Activated naive CD4-positive, alpha-beta T cell treated with anti-CD3 and anti-CD28 coated beads, Interleukin-2, amount 10 ng/mL, durations not matched to agents 7 days and 5 days (primary cell): Measurements from ENCODE around the gene PTPRT.

Experiments
- CTCF ChIA-PET: fragments of 350-600 bp; sonication (Branson Sonifier 250); formaldehyde crosslinking; loops from one replicate; lab custom pipeline; 2021; ENCODE audit warnings: antibody characterized with exemption; lab: Charles Lee
- DNase-seq: peaks from one replicate; pipeline ENCODE4 v3.0.0-alpha.2; 2020
- H3K27ac Mint-ChIP-seq: one replicate; pipeline ENCODE4 v1.8.0; 2021; ENCODE audit warnings: mild to moderate bottlenecking, moderate library complexity, mixed read lengths
- H3K27me3 Mint-ChIP-seq: one replicate; pipeline ENCODE4 v1.8.0; 2021; ENCODE audit warnings: mild to moderate bottlenecking, mixed read lengths
- H3K36me3 Mint-ChIP-seq: one replicate; pipeline ENCODE4 v1.8.0; 2021; ENCODE audit warnings: mixed read lengths
- H3K4me1 Mint-ChIP-seq: one replicate; pipeline ENCODE4 v1.8.0; 2021; ENCODE audit warnings: mixed read lengths
- H3K4me3 Mint-ChIP-seq: one replicate; pipeline ENCODE4 v1.8.0; 2021; ENCODE audit warnings: mild to moderate bottlenecking, moderate library complexity, mixed read lengths
- H3K9me3 Mint-ChIP-seq: one replicate; pipeline ENCODE4 v1.8.0; 2021; ENCODE audit warnings: mixed read lengths

The PTPRT gene

GRCh38 chr20:42336576-42336975 is 853.1 kb downstream of the PTPRT start:
- H3K4me3 Mint-ChIP-seq = no peak overlapping the region
- H3K9me3 Mint-ChIP-seq = no peaks in the 10 kb centered on the region
- H3K27ac Mint-ChIP-seq = no peak overlapping the region
- H3K27me3 Mint-ChIP-seq = no peaks in the 10 kb centered on the region
- CTCF ChIA-PET = no interaction called here
- H3K36me3 Mint-ChIP-seq = no peaks in the 10 kb centered on the region
- no peak for DNase-seq
- H3K4me1 Mint-ChIP-seq = no peaks in the 10 kb centered on the region

GRCh38 chr20:42319252-42320013 is 870.3 kb downstream of the PTPRT start:
- H3K9me3 Mint-ChIP-seq = peaks cover 3% of the 10 kb centered on the region
- H3K4me1 Mint-ChIP-seq = no peaks in the 10 kb centered on the region
- no peak for DNase-seq
- no peak overlapping the region for H3K4me3 Mint-ChIP-seq
- CTCF ChIA-PET = no interaction called here
- no peaks in the 10 kb centered on the region for H3K36me3 Mint-ChIP-seq
- H3K27ac Mint-ChIP-seq = no peak overlapping the region
- H3K27me3 Mint-ChIP-seq = no peaks in the 10 kb centered on the region

GRCh38 chr20:42313704-42314103 is 876.0 kb downstream of the PTPRT start:
- no peaks in the 10 kb centered on the region for H3K36me3 Mint-ChIP-seq
- CTCF ChIA-PET = no interaction called here
- no peak overlapping the region for H3K4me3 Mint-ChIP-seq
- no peaks in the 10 kb centered on the region for H3K27me3 Mint-ChIP-seq
- DNase-seq = no peak
- no peaks in the 10 kb centered on the region for H3K9me3 Mint-ChIP-seq
- no peaks in the 10 kb centered on the region for H3K4me1 Mint-ChIP-seq
- H3K27ac Mint-ChIP-seq = no peak overlapping the region

DNA sequence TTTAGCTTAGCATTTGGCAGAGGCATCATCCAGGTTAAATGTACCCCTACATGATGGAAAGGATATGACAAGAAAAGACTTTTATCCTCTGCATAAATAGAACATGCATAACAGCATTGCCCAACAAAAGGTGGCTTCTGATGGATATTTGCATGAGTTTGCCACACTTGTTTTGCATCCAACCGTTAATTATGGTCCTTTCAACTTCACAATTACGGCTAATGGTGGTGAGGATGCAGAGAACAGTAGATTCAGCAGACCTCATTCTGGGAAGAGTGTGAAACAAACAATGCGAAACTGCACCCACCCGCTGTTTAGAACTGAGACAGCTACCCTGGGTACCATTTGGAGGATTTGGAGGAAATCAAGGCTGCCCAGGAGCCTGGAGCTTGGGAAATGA is 880.7 kb downstream of the PTPRT start:
- Mint-ChIP-seq H3K36me3 (no peaks in the 10 kb centered on the region), H3K9me3 (peaks cover 2% of the 10 kb centered on the region), H3K4me3 (no peak overlapping the region), H3K27ac (no peak overlapping the region), H3K4me1 (no peaks in the 10 kb centered on the region), H3K27me3 (no peaks in the 10 kb centered on the region)
- DNase-seq = no peak
- CTCF ChIA-PET = no interaction called here

DNA sequence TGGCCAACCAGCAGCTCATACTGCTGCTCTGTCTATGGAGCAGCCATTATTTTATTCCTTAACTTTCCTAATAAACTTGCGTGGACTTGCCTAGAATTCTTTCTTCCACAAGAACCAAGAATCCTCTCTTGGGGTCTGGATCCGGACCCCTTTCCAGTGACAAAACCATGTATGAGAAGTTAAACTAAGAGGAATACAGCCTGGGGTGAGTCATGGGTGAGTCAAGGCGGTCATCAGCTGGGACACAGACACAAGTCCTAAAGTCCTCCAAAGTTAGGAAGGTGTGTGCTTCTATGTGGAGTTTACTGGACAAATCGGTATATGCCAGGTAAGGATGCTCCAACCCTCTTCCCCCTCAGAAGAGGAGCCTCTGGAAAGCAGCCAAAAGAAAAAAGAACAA is 881.5 kb downstream of the PTPRT start:
- Mint-ChIP-seq H3K27ac (no peak overlapping the region), H3K4me1 (no peaks in the 10 kb centered on the region), H3K36me3 (no peaks in the 10 kb centered on the region), H3K9me3 (peaks cover 2% of the 10 kb centered on the region), H3K27me3 (no peaks in the 10 kb centered on the region), H3K4me3 (no peak overlapping the region)
- DNase-seq = no peak
- CTCF ChIA-PET = no interaction called here

- Mint-ChIP-seq H3K27ac (no peak overlapping the region), H3K36me3 (no peaks in the 10 kb centered on the region), H3K27me3 (no peaks in the 10 kb centered on the region), H3K9me3 (peaks cover 3% of the 10 kb centered on the region), H3K4me1 (no peaks in the 10 kb centered on the region), H3K4me3 (no peak overlapping the region)
- CTCF ChIA-PET = no interaction called here
- no peak for DNase-seq
These were observed 894.1 kb downstream of the PTPRT start for GRCh38 chr20:42295592-42295991.

GRCh38 chr20:42294976-42295375 is 894.7 kb downstream of the PTPRT start:
- CTCF ChIA-PET = no interaction called here

DNA sequence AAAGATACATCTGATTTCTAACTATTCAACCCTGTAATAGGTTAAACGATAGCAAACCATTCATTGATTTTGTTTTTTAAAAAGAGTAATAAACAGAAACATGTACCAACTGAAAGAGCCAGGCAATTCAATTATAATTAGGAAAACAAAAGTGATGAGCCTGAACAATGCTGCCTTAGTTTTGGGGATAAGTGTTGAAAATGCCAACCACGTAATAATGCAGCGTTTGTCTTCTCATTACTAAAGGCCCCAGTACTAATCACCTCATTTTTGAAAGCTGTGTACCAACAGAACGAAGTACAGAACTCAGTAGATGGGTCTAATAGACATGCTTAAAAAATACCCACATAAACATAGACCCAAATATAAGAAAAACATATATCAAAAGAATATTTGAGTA is 907.9 kb downstream of the PTPRT start:
- no peak for DNase-seq
- H3K27ac Mint-ChIP-seq = no peak overlapping the region
- H3K9me3 Mint-ChIP-seq = peaks cover 4% of the 10 kb centered on the region
- CTCF ChIA-PET = no interaction called here
- H3K36me3 Mint-ChIP-seq = no peaks in the 10 kb centered on the region
- no peak overlapping the region for H3K4me3 Mint-ChIP-seq
- no peaks in the 10 kb centered on the region for H3K27me3 Mint-ChIP-seq
- H3K4me1 Mint-ChIP-seq = no peaks in the 10 kb centered on the region

More at GRCh38 chr20:42294976-42295375, 894.7 kb downstream of the PTPRT start:
- Mint-ChIP-seq H3K9me3 (peaks cover 3% of the 10 kb centered on the region), H3K4me1 (no peaks in the 10 kb centered on the region), H3K36me3 (no peaks in the 10 kb centered on the region), H3K27me3 (no peaks in the 10 kb centered on the region), H3K27ac (no peak overlapping the region), H3K4me3 (no peak overlapping the region)
- no peak for DNase-seq

DNA sequence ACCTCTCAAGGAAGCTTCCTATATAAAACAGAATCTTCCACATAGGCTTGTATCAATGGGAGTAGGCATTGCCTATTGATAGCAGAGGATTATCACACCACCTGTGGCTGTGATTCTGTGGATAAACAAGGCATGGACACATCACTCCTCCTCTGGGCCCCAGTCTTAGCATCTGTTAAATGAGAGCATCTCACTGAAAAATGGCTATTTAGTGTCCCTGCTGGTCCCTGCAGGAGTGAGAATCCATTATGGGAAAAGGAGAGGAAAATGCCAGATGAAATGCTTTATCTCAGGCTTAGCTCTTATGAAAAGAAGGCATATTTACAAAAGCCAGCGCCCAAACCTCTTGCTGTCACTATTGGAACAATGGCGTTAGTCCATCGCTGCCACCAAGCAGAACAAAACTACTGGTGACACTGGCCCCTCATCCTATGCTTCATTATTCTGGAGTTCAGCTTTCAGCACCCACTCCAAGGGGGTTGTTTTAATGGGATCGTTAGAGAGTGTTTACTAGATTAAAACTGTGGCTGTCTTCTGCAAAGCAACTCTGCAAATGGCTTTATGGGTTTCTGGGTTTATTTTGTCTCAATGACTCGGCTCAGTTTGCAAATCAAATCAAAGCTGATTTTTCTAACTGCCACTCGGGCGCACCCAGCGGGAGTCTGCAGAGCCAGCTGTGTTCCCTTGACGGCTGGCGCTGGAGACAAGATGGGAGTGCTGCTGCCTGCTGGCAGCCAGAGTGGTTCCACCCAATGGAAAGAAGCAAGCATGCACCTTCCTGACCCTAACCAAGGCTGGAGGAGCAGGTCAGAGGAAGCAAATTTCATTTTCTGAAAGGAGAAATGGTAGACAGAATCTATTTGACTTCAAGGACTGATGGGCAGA is 912.7 kb downstream of the PTPRT start:
- no peaks in the 10 kb centered on the region for H3K36me3 Mint-ChIP-seq
- H3K27me3 Mint-ChIP-seq = no peaks in the 10 kb centered on the region
- no peak for DNase-seq
- CTCF ChIA-PET = no interaction called here
- no peaks in the 10 kb centered on the region for H3K4me1 Mint-ChIP-seq
- no peak overlapping the region for H3K4me3 Mint-ChIP-seq
- H3K27ac Mint-ChIP-seq = no peak overlapping the region
- H3K9me3 Mint-ChIP-seq = peaks cover 2% of the 10 kb centered on the region

- no peak for DNase-seq
- CTCF ChIA-PET = no interaction called here
- no peaks in the 10 kb centered on the region for H3K4me1 Mint-ChIP-seq
- no peak overlapping the region for H3K27ac Mint-ChIP-seq
- H3K4me3 Mint-ChIP-seq = no peak overlapping the region
- no peaks in the 10 kb centered on the region for H3K27me3 Mint-ChIP-seq
- peaks cover 5% of the 10 kb centered on the region for H3K9me3 Mint-ChIP-seq
- no peaks in the 10 kb centered on the region for H3K36me3 Mint-ChIP-seq
These were observed 914.7 kb downstream of the PTPRT start for GRCh38 chr20:42274986-42275385.

DNA sequence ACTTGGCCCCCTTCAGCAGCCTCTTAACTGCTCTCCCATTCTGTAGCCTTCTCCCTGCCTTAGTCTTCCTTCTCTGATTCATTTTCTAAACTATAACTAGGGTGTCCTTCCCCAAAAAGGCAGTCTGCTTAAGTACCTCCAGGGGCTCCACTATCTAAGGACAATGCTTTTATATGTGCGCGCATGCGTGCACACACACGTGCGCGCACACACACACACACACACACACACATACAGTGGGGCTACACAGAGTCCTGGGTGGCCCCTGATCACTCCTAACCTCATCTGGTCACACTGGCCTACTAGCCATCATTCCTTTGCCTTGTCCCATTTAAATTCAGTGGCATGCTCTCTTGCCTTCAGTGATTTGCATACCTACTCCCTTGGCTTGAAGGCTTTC is 917.2 kb downstream of the PTPRT start:
- CTCF ChIA-PET = no interaction called here
- Mint-ChIP-seq H3K4me3 (no peak overlapping the region), H3K27ac (no peak overlapping the region), H3K36me3 (no peaks in the 10 kb centered on the region), H3K27me3 (no peaks in the 10 kb centered on the region), H3K9me3 (peaks cover 3% of the 10 kb centered on the region), H3K4me1 (no peaks in the 10 kb centered on the region)
- DNase-seq = no peak

- H3K36me3 Mint-ChIP-seq = no peaks in the 10 kb centered on the region
- no peak for DNase-seq
- no peak overlapping the region for H3K27ac Mint-ChIP-seq
- no peak overlapping the region for H3K4me3 Mint-ChIP-seq
- H3K9me3 Mint-ChIP-seq = peaks cover 3% of the 10 kb centered on the region
- CTCF ChIA-PET = no interaction called here
- no peaks in the 10 kb centered on the region for H3K27me3 Mint-ChIP-seq
- H3K4me1 Mint-ChIP-seq = no peaks in the 10 kb centered on the region
These were observed 919.2 kb downstream of the PTPRT start for GRCh38 chr20:42270539-42270938.

- Mint-ChIP-seq H3K36me3 (no peaks in the 10 kb centered on the region), H3K27ac (no peak overlapping the region), H3K9me3 (peaks cover 8% of the 10 kb centered on the region), H3K4me1 (no peaks in the 10 kb centered on the region), H3K27me3 (no peaks in the 10 kb centered on the region), H3K4me3 (no peak overlapping the region)
- DNase-seq = no peak
- CTCF ChIA-PET = no interaction called here
These were observed 921.8 kb downstream of the PTPRT start for GRCh38 chr20:42267793-42268384.

DNA sequence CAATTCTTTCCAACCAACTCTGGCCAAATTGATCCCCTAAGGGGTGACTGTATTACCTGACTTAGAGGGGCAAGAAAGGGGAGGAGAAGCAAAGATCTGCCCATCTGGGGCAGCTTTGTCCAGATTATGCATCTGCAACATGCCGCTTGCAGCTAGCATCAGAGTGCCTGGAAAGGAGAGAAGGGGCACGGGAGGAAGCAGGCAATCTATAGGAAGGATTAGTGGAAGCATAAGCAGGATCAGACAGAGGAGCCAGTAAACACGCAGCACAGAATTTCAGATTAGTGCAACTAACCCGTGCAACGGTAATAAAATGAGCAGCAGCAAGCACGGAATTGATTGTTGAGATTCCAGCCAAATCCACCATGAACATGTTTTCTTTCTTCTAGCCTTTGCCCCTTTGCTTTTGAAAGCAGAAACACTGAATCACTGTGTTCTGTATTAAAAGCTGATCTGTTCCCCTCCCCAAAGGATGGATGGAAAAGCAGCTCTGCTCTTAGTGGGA is 927.9 kb downstream of the PTPRT start:
- no peak overlapping the region for H3K4me3 Mint-ChIP-seq
- H3K27ac Mint-ChIP-seq = no peak overlapping the region
- no peaks in the 10 kb centered on the region for H3K36me3 Mint-ChIP-seq
- no peaks in the 10 kb centered on the region for H3K27me3 Mint-ChIP-seq
- DNase-seq = no peak
- CTCF ChIA-PET = no interaction called here
- H3K4me1 Mint-ChIP-seq = no peaks in the 10 kb centered on the region
- H3K9me3 Mint-ChIP-seq = peaks cover 9% of the 10 kb centered on the region
